Vagina (tissue), 2 donors: ENCODE measurements around the gene SMARCAL1. TPM values are rescaled to one million over a fixed set of nuclear protein-coding genes. Genes with fewer than 3 reads are reported as not detected.

Source experiments
- DNase-seq, 2 donors: peaks; one replicate each; pipeline ENCODE4 v3.0.0-alpha.2; 2017; ENCODE audit errors: extremely low spot score in 2 of 2
- H3K27ac ChIP-seq: fragments of 200-600 bp; sonication (generic); one replicate; pipeline ENCODE4 v1.5.1; 2019
- H3K27me3 ChIP-seq: fragments of 200-600 bp; sonication (generic); one replicate; pipeline ENCODE4 v1.5.1; 2019
- H3K36me3 ChIP-seq, 2 donors: fragments of 200-600 bp; sonication (generic); one replicate each; pipeline ENCODE4 v1.5.1; 2017 to 2019
- H3K4me1 ChIP-seq: fragments of 200-600 bp; sonication (generic); one replicate; pipeline ENCODE4 v1.5.1; 2019
- H3K4me3 ChIP-seq, 2 donors: fragments of 200-600 bp; sonication (generic); 1 replicate in 1 of 2; 2 replicates in 1 of 2; pipeline ENCODE4 v1.5.1; 2016 to 2019
- H3K9me3 ChIP-seq: fragments of 200-600 bp; sonication (generic); one replicate; pipeline ENCODE4 v1.5.1; 2019
- POLR2A ChIP-seq, 2 donors: fragments of 450-650 bp; IDR thresholded peaks; one replicate each; pipeline ENCODE4 v1.6.1; 2017; ENCODE audit warnings: antibody characterized with exemption in 2 of 2, mild to moderate bottlenecking in 2 of 2, moderate library complexity in 2 of 2
- POLR2AphosphoS5 ChIP-seq, 2 donors: sonication (generic); formaldehyde crosslinking; IDR thresholded peaks; one replicate each; pipeline ENCODE4 v1.9.0; 2017; ENCODE audit warnings: antibody characterized with exemption in 2 of 2, mild to moderate bottlenecking in 2 of 2, low read depth in 1 of 2; ENCODE audit not compliant: insufficient read depth in 1 of 2
- intact Hi-C: fragments of 100-400 bp; cut with DNase I; formaldehyde crosslinking; loops from one replicate; pipeline ENCODE4 v1.15.1; 2023
- total RNA-seq: library from RNA; depleted of rRNA; stranded (reverse); fragments of >200 nt; gene quantifications from one replicate; pipeline ENCODE4 v1.2.3, GENCODE V29; 2016
- TF ChIP-seq, protein P1 (sequence below), 3 experiments: fragments of 450-650 bp in 2 of 3; fragments of 200-600 bp in 1 of 3; sonication (generic) in 1 of 3; IDR thresholded peaks; one replicate each; pipeline ENCODE4 v1.5.1; 2017 to 2019; ENCODE audit warnings: antibody characterized with exemption in 3 of 3, mild to moderate bottlenecking in 2 of 3, moderate library complexity in 2 of 3

Gene SMARCAL1
- 36.1 TPM for total RNA-seq

DNA sequence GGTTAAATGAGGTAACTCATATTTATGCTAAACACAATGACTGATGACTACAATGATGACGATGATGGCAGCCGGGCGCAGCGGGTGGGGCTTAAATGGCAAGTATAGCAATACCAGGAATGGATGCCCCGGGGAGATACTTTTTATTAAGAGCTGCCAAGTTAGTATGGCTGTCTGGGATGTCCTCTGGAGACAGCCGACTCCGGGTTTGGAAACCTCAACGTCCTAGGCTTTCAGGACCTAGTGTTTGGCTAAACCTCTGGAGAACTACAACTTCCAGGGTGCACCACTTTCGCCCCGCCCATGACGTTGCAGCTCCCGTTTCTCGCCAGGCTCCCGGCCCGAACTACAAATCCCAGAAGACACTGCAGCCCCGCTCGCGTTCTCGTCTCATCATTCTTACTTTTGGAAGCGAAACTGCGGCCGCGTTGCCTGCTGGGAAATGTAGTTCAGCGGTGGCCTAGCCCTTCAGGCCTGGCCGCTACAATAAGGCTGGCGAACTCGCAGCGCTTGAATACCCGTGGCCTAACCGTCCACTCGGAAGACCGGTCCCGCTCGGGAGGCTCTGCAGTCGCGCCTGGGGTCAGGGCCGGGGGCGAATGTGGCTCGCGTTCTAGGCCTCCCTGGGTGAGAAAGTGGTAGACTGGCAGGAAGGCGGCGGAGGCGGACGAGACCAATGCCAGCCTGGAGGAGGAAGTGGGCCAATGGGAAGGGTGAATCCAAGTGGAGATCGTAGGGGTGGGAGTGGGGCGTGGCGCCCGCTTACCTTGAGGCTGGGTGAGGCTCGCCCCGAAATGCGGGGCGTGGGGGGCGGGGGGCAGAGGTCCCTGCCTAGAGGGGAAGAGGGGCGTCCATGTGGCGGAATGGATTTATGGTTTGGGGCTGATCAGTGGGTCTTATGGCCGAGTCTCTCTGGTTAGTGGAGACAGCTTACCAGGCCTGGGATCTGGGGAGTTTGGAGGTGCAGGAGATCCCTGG is at the start of gene SMARCAL1:
Gene SMARCAL1, plus strand, starts transcription at position 463 of the 978 bp plus-strand sequence. CDS start 2,221 bp downstream, outside the sequence.
- peak within 1 kb of the TSS; percentile 79 to 87 for H3K4me3 ChIP-seq
- intact Hi-C loops, result no loop called here
- no peaks in the 10 kb centered on the region for H3K27me3 ChIP-seq
- peaks cover 0 to 15% of the 10 kb centered on the region in 2 donors for H3K36me3 ChIP-seq
- peak within 1 kb of the TSS; percentile 97 for H3K27ac ChIP-seq
- H3K9me3 ChIP-seq, result no peaks in the 10 kb centered on the region
- peaks cover 10% of the 10 kb centered on the region for H3K4me1 ChIP-seq
- TF ChIP-seq POLR2AphosphoS5 (IDR thresholded peaks at IDR 0.05; ENCODE audit: insufficient read depth in 1 of 2, low read depth in 1 of 2) (peak; percentile 94), POLR2A (IDR thresholded peaks at IDR 0.05) (peak in 1 of 2 donors; percentile 12)
- TF ChIP-seq, protein P1, sequence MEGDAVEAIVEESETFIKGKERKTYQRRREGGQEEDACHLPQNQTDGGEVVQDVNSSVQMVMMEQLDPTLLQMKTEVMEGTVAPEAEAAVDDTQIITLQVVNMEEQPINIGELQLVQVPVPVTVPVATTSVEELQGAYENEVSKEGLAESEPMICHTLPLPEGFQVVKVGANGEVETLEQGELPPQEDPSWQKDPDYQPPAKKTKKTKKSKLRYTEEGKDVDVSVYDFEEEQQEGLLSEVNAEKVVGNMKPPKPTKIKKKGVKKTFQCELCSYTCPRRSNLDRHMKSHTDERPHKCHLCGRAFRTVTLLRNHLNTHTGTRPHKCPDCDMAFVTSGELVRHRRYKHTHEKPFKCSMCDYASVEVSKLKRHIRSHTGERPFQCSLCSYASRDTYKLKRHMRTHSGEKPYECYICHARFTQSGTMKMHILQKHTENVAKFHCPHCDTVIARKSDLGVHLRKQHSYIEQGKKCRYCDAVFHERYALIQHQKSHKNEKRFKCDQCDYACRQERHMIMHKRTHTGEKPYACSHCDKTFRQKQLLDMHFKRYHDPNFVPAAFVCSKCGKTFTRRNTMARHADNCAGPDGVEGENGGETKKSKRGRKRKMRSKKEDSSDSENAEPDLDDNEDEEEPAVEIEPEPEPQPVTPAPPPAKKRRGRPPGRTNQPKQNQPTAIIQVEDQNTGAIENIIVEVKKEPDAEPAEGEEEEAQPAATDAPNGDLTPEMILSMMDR (IDR thresholded peaks at IDR 0.05), result no peak
- peak in 1 of 2 donors; percentile 97 for DNase-seq

DNA sequence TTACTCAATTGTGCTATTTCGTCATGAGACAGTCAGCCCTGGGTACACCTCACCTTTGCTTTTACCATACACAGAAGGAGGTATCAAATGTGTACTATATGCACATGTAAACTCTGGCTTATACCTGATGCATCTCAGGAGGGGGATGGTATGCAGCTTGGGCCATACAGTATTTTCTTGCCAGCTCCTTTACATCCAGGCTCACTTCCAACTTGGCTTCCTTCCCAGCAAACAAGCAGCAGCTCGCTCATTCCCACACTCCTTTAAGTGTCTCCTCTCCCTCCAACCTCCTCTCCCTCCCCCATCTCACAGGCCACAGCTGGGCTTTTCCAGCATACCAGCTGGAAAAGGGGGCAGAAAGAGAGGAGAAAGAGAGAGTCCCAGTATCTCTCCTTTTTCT is 49.6 kb upstream of the SMARCAL1 start:
- Histone ChIP-seq H3K4me1 (no peaks in the 10 kb centered on the region), H3K27ac (no peak overlapping the region), H3K4me3 (no peak overlapping the region), H3K9me3 (no peaks in the 10 kb centered on the region), H3K36me3 (no peaks in the 10 kb centered on the region), H3K27me3 (no peaks in the 10 kb centered on the region)
- DNase-seq, result no peak
- TF ChIP-seq POLR2AphosphoS5 (IDR thresholded peaks at IDR 0.05; ENCODE audit: insufficient read depth in 1 of 2, low read depth in 1 of 2) (no peak), POLR2A (IDR thresholded peaks at IDR 0.05) (no peak)
- TF ChIP-seq, protein P1 (IDR thresholded peaks at IDR 0.05), result no peak
- intact Hi-C loops, result no loop called here

GRCh38 chr2:216363221-216363620 is 49.1 kb upstream of the SMARCAL1 start:
- DNase-seq, result no peak
- Histone ChIP-seq H3K36me3 (no peaks in the 10 kb centered on the region), H3K4me3 (no peak overlapping the region), H3K27ac (no peak overlapping the region), H3K9me3 (no peaks in the 10 kb centered on the region), H3K4me1 (no peaks in the 10 kb centered on the region), H3K27me3 (no peaks in the 10 kb centered on the region)
- no peak for TF ChIP-seq POLR2AphosphoS5 (IDR thresholded peaks at IDR 0.05; ENCODE audit: insufficient read depth in 1 of 2, low read depth in 1 of 2)
- TF ChIP-seq, protein P1 (IDR thresholded peaks at IDR 0.05), result no peak
- no peak for TF ChIP-seq POLR2A (IDR thresholded peaks at IDR 0.05)
- intact Hi-C loops, result no loop called here

DNA sequence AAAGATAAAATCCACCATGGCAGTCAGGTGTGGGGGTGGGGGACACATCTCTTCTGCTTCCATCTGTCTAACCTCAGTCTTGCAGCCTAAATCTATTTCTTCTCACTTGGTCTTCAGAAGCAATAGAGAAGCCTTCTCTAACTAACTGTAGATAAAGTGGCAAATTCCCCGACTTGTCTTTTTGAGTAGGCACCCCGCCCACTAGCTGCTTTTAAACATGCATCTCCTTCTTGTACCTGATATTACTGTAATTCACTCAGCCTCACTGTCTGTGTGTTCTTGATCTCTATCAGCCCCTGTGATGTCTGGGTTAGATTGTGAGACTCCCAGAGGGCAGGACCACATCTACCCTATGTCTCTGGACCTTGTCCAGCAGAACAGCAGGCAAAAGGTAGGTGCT is 46.8 kb upstream of the SMARCAL1 start:
- Histone ChIP-seq H3K27me3 (no peaks in the 10 kb centered on the region), H3K36me3 (no peaks in the 10 kb centered on the region), H3K4me1 (no peaks in the 10 kb centered on the region), H3K9me3 (no peaks in the 10 kb centered on the region), H3K4me3 (no peak overlapping the region), H3K27ac (no peak overlapping the region)
- no peak for DNase-seq
- intact Hi-C loops, result no loop called here
- TF ChIP-seq, protein P1 (IDR thresholded peaks at IDR 0.05), result no peak
- TF ChIP-seq POLR2AphosphoS5 (IDR thresholded peaks at IDR 0.05; ENCODE audit: insufficient read depth in 1 of 2, low read depth in 1 of 2), result no peak
- TF ChIP-seq POLR2A (IDR thresholded peaks at IDR 0.05), result no peak
